WTC11 (cell line): ENCODE data around the gene GRAMD1A. TPM values are rescaled to one million over a fixed set of nuclear protein-coding genes. Genes with fewer than 3 reads are reported as not detected.

Source experiments
- ATAC-seq: fragments of 200-7000 bp; cut with Tn5 transposase; 2 replicates; pipeline ENCODE4 v1.10.0; 2021; ENCODE audit warnings: mild to moderate bottlenecking, moderate library complexity
- CTCF ChIA-PET: fragments of 300-600 bp; sonication (Branson Sonifier 250); formaldehyde crosslinking; loops from one replicate; lab custom pipeline; 2021; ENCODE audit warnings: antibody characterized with exemption; lab: Charles Lee
- POLR2A ChIA-PET: fragments of 350-600 bp; sonication (Branson Sonifier 250); formaldehyde crosslinking; loops from one replicate; lab custom pipeline; 2021; ENCODE audit warnings: antibody characterized with exemption; lab: Charles Lee
- DNase-seq: peaks from one replicate; pipeline ENCODE4 v3.0.0; 2021; ENCODE audit warnings: low spot score
- H3K27ac Mint-ChIP-seq: 2 replicates; pipeline ENCODE4 v1.8.0; 2021; ENCODE audit warnings: mixed read lengths
- H3K27me3 Mint-ChIP-seq: 2 replicates; pipeline ENCODE4 v1.8.0; 2021; ENCODE audit warnings: low read depth, mild to moderate bottlenecking, moderate library complexity, mixed read lengths
- H3K36me3 Mint-ChIP-seq: 2 replicates; pipeline ENCODE4 v1.8.0; 2021; ENCODE audit warnings: mixed read lengths
- H3K4me1 Mint-ChIP-seq: 2 replicates; pipeline ENCODE4 v1.8.0; 2022; ENCODE audit warnings: mixed read lengths
- H3K4me3 Mint-ChIP-seq: 2 replicates; pipeline ENCODE4 v1.8.0; 2021; ENCODE audit warnings: mild to moderate bottlenecking, moderate library complexity, mixed read lengths
- H3K9me3 Mint-ChIP-seq: 2 replicates; pipeline ENCODE4 v1.8.0; 2021; ENCODE audit warnings: mixed read lengths
- ATF3 ChIP-seq: sonication (generic); formaldehyde crosslinking; conservative IDR thresholded peaks from 2 replicates; pipeline ENCODE4 v1.8.1; 2022; ENCODE audit warnings: mild to moderate bottlenecking, missing genetic modification reagents
- E2F4 ChIP-seq: sonication (generic); formaldehyde crosslinking; IDR thresholded peaks from 2 replicates; pipeline ENCODE4 v1.8.1; 2022; ENCODE audit warnings: low read depth, mild to moderate bottlenecking, moderate library complexity, missing genetic modification reagents, borderline replicate concordance
- ELF4 ChIP-seq: sonication (generic); formaldehyde crosslinking; IDR thresholded peaks from 2 replicates; pipeline ENCODE4 v1.8.1; 2022; ENCODE audit warnings: low read depth, mild to moderate bottlenecking, moderate library complexity, missing genetic modification reagents
- ESRRA ChIP-seq: sonication (generic); formaldehyde crosslinking; IDR thresholded peaks from 2 replicates; pipeline ENCODE4 v1.8.1; 2022; ENCODE audit warnings: mild to moderate bottlenecking, missing genetic modification reagents, borderline replicate concordance
- FOXJ3 ChIP-seq: sonication (generic); formaldehyde crosslinking; IDR thresholded peaks from 2 replicates; pipeline ENCODE4 v1.9.0; 2021; ENCODE audit warnings: missing genetic modification reagents, mild to moderate bottlenecking, borderline replicate concordance
- GTF2I ChIP-seq: fragments of 250-450 bp; sonication (Bioruptor Pico); conservative IDR thresholded peaks from 2 replicates; pipeline ENCODE4 v1.4.0; 2021; ENCODE audit warnings: mild to moderate bottlenecking
- HMGXB4 ChIP-seq: sonication (generic); formaldehyde crosslinking; IDR thresholded peaks from 2 replicates; pipeline ENCODE4 v1.8.1; 2023; ENCODE audit warnings: mild to moderate bottlenecking, moderate library complexity, missing genetic modification reagents
- MYBL2 ChIP-seq: sonication (generic); formaldehyde crosslinking; IDR thresholded peaks from 2 replicates; pipeline ENCODE4 v1.8.1; 2023; ENCODE audit warnings: mild to moderate bottlenecking, moderate library complexity, missing genetic modification reagents
- OVOL2 ChIP-seq: fragments of 250-450 bp; sonication (Bioruptor Pico); IDR thresholded peaks from 2 replicates; pipeline ENCODE4 v1.9.0; 2021; ENCODE audit warnings: mild to moderate bottlenecking, borderline replicate concordance
- PREB ChIP-seq: sonication (generic); formaldehyde crosslinking; IDR thresholded peaks from 2 replicates; pipeline ENCODE4 v1.8.1; 2022; ENCODE audit warnings: mild to moderate bottlenecking, missing genetic modification reagents, moderate library complexity, borderline replicate concordance
- RELA ChIP-seq: sonication (generic); formaldehyde crosslinking; IDR thresholded peaks from 2 replicates; pipeline ENCODE4 v1.8.1; 2022; ENCODE audit warnings: missing genetic modification reagents, mild to moderate bottlenecking, borderline replicate concordance
- TCF7 ChIP-seq: sonication (generic); formaldehyde crosslinking; IDR thresholded peaks from 2 replicates; pipeline ENCODE4 v1.8.0; 2022; ENCODE audit warnings: mild to moderate bottlenecking, low read depth, missing genetic modification reagents, moderate library complexity
- ZNF263 ChIP-seq: sonication (generic); formaldehyde crosslinking; IDR thresholded peaks from 2 replicates; pipeline ENCODE4 v1.8.1; 2022; ENCODE audit warnings: low read depth, mild to moderate bottlenecking, moderate library complexity, missing genetic modification reagents
- ZNF396 ChIP-seq: fragments of 250-450 bp; sonication (Bioruptor Pico); IDR thresholded peaks from 2 replicates; pipeline ENCODE4 v1.8.0; 2021; ENCODE audit warnings: mild to moderate bottlenecking, moderate library complexity, borderline replicate concordance
- ZNF532 ChIP-seq: fragments of 250-450 bp; sonication (Bioruptor Pico); IDR thresholded peaks from 2 replicates; pipeline ENCODE4 v1.9.0; 2021; ENCODE audit warnings: mild to moderate bottlenecking, borderline replicate concordance
- total RNA-seq: library from RNA; stranded (reverse); gene quantifications from 3 replicates; pipeline ENCODE4 v1.2.3, GENCODE V29; 2021
- TF ChIP-seq, protein P1 (sequence below): fragments of 250-450 bp; sonication (Bioruptor Pico); IDR thresholded peaks from 2 replicates; pipeline ENCODE4 v1.9.0; 2021; ENCODE audit warnings: moderate library complexity, mild to moderate bottlenecking, inconsistent platforms, borderline replicate concordance
- TF ChIP-seq, protein P2 (sequence below): fragments of 200-600 bp; IDR thresholded peaks from 2 replicates; pipeline ENCODE4 v1.8.0; 2022; ENCODE audit warnings: antibody characterized with exemption
- TF ChIP-seq, protein P3 (sequence below): fragments of 250-450 bp; sonication (Bioruptor Pico); IDR thresholded peaks from 2 replicates; pipeline ENCODE4 v1.9.0; 2021; ENCODE audit warnings: mild to moderate bottlenecking

Gene GRAMD1A
- total RNA-seq, 1 experiment from 2014 or later, result 389 TPM

- H3K4me3 Mint-ChIP-seq, result no peak overlapping the region
- no peak for ATAC-seq
- H3K36me3 Mint-ChIP-seq, result peaks cover 2% of the 10 kb centered on the region; the same call in 1 of the 2 replicates
- no peak for TF ChIP-seq ATF3 (CRISPR knock-in tag)
- no peak for TF ChIP-seq ESRRA (CRISPR knock-in tag)
- TF ChIP-seq HMGXB4 (CRISPR knock-in tag), result no peak
- TF ChIP-seq ZNF532 (CRISPR knock-in tag), result no peak
- TF ChIP-seq RELA (CRISPR knock-in tag), result no peak
- no peak for TF ChIP-seq OVOL2 (CRISPR knock-in tag)
- TF ChIP-seq, protein P1, sequence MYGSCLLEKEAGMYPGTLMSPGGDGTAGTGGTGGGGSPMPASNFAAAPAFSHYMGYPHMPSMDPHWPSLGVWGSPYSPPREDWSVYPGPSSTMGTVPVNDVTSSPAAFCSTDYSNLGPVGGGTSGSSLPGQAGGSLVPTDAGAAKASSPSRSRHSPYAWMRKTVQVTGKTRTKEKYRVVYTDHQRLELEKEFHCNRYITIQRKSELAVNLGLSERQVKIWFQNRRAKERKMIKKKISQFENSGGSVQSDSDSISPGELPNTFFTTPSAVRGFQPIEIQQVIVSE (CRISPR knock-in tag), result no peak
- TF ChIP-seq, protein P2, sequence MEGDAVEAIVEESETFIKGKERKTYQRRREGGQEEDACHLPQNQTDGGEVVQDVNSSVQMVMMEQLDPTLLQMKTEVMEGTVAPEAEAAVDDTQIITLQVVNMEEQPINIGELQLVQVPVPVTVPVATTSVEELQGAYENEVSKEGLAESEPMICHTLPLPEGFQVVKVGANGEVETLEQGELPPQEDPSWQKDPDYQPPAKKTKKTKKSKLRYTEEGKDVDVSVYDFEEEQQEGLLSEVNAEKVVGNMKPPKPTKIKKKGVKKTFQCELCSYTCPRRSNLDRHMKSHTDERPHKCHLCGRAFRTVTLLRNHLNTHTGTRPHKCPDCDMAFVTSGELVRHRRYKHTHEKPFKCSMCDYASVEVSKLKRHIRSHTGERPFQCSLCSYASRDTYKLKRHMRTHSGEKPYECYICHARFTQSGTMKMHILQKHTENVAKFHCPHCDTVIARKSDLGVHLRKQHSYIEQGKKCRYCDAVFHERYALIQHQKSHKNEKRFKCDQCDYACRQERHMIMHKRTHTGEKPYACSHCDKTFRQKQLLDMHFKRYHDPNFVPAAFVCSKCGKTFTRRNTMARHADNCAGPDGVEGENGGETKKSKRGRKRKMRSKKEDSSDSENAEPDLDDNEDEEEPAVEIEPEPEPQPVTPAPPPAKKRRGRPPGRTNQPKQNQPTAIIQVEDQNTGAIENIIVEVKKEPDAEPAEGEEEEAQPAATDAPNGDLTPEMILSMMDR, result no peak
- TF ChIP-seq PREB (CRISPR knock-in tag), result no peak
- TF ChIP-seq E2F4 (CRISPR knock-in tag), result no peak
- no peak for TF ChIP-seq ZNF396 (CRISPR knock-in tag)
- TF ChIP-seq, protein P3, sequence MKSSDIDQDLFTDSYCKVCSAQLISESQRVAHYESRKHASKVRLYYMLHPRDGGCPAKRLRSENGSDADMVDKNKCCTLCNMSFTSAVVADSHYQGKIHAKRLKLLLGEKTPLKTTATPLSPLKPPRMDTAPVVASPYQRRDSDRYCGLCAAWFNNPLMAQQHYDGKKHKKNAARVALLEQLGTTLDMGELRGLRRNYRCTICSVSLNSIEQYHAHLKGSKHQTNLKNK (CRISPR knock-in tag), result no peak
- no peak for TF ChIP-seq ELF4 (CRISPR knock-in tag)
- no peak for TF ChIP-seq TCF7 (CRISPR knock-in tag)
- TF ChIP-seq MYBL2 (CRISPR knock-in tag), result no peak
- TF ChIP-seq GTF2I (CRISPR knock-in tag), result no peak
- TF ChIP-seq ZNF263, result no peak
- no peak for TF ChIP-seq FOXJ3
- no peak for DNase-seq
- CTCF ChIA-PET, result interaction anchor here (1.0 to 1.3 kb wide), 2 partner anchors 17 to 200 kb away, joined by 3 to 4 read pairs; no protein-coding TSS in a partner anchor
- POLR2A ChIA-PET, result no interaction called here
- peak overlapping the region; percentile 65; the same call in 1 of the 2 replicates for H3K27ac Mint-ChIP-seq
- H3K9me3 Mint-ChIP-seq, result no peaks in the 10 kb centered on the region
- H3K4me1 Mint-ChIP-seq, result peaks cover 32% of the 10 kb centered on the region
- peaks cover 11% of the 10 kb centered on the region for H3K27me3 Mint-ChIP-seq
Observed at GRCh38 chr19:35038623-35039512, 38.7 kb downstream of the GRAMD1A start.
